HG03066 (cell line): ENCODE results near the gene PHOSPHO2.
A peak's percentile ranks its signal among the peaks of the same experiment; 100 is the strongest.

Experiments used
- ATAC-seq: cut with Tn5 transposase; IDR thresholded peaks from one replicate; pipeline ENCODE4 v1.9.1; 2021; ENCODE audit warnings: low read depth; ENCODE audit not compliant: unreplicated experiment

PHOSPHO2 gene

DNA sequence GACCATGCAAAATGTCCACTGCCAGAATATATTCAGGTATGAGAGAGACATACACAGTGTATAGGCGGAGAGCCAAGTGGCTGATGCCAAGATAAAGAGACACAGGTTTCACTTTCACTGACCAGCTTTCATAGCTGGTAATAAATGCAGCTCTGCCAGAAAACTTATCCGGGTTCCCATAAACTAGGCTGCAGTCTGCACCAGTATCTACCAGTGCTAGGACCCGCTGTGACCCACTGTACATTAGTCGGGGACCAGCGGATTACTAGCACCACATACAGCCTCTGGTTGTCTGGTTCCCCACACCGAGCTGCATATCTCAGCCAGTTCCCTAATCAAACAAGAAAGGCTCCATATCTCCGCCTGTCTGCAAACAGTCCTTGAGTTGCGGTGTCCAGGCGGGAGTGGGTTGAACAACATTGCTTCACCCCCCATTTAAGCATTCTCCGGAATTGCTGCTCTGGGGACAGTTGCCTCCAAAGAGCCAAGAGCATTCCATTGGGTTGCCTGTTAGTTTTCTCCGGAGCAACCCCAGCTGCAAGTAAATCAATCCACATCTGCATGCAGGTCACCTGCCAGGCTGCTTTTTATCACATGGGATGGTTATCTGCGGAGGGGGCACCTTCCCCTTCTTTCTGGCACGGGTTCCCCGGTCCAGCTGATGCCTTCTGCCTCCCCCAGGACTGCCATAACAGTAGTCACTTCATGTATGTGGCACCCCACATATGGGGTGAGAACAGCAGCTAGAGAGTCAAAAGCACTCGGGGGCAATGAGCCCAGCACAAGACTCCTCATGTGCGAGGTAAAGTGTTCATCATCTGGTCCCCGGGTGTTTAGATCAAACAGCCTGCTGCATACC is 21.3 kb downstream of the PHOSPHO2 start:
- ATAC-seq, result no peak

DNA sequence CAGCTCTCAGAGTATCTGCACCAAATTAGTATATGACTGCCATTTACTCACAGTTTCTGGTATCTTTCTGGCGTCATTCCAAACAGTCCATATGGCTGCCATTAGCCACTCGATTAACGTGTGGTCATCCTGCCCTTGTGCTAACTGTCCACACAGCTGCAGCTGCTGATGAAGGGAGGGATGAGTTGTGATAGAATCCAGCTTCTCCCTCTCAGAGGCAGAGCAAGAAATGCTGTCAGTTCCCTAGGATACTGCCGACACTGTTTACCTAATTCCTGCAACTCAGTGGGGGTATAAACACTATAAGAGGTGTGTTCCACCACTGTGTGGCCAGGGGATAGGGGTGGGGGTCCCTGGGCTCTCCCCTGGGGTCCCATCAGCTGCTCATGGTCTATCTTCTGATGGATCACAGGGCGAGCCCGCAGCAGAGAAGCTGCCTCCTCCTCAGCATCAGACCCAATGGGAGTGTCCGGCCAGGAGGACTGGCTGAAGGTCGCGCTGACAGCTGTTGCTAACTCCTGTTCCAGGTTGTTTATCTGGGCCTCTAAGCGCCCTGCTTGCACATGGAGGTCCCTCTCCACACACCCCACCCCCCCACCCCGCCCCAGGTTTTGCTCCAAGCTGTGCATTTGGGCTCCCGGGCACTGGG is 22.1 kb downstream of the PHOSPHO2 start:
- no peak for ATAC-seq

DNA sequence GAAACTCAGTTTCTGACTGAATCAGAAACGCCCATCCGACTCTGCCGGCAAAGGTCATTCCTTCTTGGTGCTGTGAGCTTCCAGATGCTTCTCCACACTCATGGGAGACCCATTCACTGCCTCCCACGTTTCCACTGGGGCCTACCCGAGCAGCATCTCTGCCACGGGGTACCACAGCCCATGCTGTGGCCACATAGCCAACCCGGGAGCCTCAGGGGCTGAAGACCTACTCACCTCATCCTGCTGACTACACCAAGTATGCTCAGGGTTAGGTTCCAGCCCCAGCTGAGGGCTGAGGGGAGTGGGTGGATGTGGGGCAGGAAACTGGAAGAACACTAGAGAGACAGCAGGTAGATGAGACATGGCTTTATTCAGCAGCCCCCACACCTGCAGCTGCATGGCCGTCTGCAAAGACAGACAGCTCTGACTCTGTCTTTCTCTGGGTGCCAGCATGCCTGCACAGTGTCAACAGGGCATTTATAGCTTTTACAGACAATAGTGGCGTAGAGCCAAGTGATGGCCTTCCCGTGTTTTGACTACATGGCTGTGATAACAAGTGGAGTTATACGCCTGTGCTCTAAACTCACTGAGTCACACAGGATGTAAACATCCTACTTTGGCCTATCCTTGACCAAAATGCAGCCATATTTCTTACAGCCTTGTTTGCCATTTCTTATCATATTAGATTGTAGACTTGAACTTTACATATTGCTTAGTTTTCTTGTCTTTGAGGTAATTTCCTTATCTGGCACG is 22.8 kb downstream of the PHOSPHO2 start:
- ATAC-seq, result no peak

DNA sequence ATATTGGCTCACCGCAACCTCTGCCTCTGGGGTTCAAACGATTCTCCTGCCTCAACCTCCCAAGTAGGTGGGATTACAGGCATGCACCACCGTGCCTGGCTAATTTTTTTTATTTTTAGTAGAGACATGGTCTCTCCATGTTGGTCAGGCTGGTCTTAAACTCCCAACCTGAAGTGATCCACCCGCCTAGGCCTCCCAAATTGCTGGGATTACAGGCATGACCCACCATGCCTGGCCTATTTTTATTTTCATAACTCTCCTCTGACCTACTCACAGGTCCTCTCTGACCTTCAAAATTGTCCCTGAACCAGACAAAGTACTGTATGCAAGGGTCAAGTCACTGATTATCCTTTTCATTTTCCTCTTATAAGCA is 23.4 kb downstream of the PHOSPHO2 start:
- no peak for ATAC-seq

DNA sequence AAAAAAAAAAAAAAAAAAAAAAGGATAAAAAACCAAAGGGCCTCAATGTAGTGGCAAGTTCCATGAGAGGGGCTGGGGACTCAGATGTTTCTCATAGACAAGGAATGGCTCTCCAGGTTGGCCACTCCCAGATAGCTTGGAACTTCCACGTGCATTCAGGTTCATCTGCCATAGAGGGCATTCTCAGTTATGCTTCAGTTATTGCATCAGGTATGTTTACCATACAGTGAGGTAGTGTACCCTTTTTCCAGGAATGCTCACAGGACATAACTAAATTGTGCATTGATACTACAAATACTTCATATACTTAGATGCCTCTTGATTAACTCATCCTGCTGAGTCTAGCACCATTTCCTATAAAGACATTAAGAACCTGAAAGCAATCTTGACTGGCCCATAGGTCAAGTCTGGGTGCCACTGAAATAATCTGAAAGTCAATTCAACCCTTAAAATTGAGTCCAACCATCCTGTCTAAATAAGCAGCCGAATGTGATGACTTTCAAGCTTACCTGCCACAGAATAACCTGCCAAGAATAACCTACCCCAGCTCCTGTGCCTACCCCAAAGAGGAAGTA is 24.7 kb downstream of the PHOSPHO2 start:
- no peak for ATAC-seq

DNA sequence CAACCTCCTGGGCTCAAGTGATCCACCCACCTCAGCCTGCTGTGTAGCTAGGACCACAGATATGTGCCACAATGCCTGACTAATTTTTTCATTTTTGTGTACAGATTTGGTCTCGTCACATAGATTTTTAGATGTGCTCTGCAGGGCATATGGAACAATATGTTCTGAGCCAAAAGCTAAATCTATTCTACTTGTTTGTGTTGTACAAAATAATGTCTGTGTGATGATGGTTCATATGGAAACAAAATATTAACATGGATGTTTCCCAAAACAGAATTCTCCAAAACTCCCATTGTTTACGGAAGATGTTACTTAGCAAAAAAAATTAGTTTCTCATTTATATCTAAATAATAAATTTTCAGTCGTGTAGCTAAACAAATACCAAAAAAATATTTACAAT is 26.7 kb downstream of the PHOSPHO2 start:
- ATAC-seq, result no peak

DNA sequence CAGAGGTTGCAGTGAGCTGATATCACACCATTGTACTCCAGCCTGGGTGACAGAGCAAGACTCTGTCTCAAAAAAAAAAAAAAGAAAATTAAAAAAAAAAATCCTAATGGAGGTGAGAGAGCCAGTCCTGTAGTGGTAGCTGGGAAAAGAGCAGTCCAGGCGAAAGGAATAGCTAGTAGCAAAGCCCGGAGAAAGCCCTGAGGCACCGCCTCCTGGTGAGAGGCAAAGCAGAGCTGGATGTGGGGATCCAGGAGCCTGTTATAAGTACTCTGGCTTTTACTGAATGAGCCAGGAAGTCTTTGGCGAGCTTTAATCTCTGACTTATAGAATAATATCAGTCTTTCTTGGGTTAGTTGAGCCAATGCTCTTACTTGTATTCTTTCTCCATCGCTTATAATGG is 32.8 kb downstream of the PHOSPHO2 start:
- ATAC-seq, result no peak

DNA sequence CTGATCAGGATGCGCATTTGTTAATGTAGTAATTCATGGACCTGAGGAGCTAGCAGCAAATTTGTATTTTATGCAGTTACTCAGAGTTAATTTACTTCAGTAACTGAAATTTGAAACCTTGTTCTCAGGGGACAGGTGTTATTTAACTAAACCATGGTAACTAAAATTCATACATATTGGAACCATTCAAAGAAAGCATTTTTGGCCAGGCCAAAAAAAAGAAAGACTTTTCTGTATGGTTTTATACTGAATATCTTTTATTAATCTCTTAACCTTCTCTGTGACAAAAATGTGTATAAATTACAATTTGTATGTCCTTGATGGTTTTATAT is 35.0 kb downstream of the PHOSPHO2 start:
- no peak for ATAC-seq

DNA sequence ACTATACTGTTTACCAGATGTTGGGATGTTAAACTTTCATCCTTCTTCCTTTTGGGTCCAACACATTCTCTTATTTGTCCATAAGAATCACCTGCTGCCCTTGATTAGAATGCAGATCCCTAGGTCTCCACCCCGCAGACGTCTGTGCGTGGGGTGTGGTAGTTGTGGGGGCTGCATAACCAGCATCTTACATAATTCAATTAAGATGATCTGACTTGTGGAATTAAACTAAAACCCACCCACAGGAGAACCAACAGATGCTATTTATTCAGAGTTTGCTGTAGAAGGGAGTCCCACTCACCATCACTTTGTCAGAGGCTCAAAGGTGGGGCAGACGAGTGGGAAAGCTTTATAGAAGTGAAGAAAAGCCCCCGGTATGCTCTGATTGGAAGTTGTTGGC is 37.8 kb downstream of the PHOSPHO2 start:
- ATAC-seq, result no peak

DNA sequence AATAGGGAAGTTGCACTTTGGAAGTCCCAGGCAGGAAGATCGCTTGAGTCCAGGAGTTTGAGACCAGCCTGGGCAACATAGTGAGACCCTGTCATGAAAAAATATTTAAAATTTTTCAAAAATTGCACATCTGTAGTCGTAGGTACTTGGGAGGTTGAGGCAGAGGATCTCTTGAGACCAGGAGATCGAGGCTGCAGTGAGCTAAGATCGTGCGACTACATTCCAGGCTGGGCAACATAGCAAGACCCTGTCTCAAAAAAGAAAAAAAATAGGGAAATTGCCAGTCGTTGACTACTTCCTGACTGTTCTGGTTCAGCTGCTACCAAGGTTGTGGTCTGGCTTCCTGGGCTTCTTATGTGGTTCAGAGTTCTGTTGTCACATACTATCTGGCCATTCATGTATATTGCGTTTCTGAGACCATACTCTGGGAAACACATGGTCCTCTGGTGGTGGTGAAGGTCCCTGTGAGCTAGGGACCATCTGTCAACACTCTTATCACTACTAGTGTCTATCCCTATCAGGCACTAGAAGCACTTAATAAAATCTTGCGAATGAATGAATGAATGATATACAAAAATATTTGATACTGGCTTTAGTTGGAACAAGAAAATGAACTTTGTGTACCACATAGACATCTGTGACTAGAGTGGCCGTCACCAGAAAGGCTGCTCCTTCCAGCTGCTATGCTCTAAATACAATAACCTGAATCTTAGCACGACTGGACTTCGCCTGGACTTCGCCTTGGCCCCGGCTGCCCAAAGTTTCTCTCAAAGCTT is 38.5 kb downstream of the PHOSPHO2 start:
- peak; percentile 4 for ATAC-seq

DNA sequence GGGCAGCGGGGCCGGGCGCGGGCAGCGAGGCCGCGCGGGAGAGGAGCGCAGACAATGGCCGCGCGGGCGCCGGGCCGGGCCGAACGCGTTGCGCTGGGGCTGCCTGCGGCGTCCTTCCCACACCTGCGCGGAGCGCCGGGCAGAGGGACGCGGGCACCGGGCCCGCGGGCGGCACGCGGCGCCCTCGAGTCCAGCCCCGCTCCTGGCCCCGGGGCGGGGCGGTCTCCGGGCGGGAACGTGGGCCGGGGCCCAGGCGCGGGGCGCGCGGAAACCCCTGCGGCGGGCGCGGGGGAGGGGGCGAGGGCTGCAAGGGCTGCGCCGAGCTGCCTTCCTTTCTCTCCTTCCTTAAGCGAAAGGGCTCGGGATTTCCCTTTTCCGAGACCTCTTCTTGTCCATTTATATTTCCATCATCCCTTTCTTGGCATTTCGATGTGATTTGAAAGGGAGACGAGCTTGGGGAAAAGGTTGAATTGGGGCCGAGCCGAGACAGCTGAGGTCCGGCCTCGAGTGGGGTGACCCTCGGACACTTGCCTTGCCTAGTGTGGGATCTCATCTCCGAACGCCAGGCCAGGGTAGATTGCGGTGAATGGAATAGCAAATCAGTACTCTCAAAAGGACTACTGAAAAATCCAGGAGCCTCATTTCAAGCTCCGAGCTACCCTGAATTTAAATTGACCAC is 40.0 kb downstream of the PHOSPHO2 start:
- peak; percentile 31 for ATAC-seq

DNA sequence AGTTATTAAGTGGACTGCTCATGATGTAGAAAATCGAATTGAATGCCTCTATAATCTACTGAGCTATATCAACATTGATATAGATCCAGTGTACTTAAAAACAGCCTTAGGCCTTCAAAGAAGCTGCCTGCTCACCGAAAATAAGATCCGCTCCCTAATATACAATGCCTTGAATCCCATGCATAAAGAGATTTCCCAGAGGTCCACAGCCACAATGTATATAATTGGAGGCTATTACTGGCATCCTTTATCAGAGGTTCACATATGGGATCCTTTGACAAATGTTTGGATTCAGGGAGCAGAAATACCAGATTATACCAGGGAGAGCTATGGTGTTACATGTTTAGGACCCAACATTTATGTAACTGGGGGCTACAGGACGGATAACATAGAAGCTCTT is 41.4 kb downstream of the PHOSPHO2 start:
- ATAC-seq, result no peak

DNA sequence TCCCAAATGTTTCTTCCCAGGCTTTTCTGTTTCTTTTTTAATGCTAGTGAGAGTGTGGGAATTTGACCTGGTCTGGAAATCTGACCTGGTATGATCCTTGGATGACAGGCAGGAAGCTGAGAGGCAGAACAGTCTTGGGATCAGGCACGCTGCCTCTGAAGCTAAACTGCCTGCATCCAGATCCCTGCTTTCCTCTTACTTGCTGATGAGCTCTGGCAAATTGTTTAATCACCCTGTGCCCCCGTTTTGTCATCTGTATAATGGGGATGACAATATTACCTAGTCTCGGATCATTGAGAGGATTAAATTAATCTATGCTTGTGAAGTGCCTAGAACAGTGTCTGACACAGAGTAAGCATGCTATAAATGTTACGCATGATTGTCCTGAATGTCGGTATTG is 42.6 kb downstream of the PHOSPHO2 start:
- no peak for ATAC-seq

DNA sequence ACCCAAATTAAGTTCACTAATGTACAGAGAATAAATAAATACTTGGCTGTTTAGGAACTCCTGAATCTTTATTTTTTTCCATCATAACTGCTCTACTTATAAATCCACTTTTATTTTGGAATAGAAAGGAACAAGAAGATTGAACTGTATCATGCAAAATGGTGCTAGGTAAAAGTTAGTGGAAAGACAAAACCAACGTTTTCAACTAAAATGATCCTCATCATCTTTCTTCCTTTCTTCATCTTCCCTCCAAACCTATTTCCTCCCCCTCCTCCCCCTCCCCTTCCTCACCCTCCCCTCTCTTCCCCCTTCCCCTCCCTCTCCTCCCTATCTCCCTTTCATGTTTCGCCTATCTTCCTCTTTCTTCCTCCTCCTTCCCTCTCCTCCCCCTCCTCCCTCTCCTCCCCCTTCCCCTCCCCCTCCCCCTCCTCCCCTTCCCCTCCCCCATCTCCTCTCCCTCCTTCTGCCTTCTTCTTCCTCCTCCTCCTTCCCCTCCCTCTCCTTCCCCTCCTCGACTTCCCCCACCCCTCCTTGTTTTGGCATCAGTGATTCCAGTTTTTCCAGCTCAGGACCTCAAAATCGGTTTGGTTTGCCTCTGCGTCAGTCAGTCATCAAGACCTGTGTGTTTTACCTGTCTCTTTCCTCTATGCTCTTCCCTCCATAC is 44.4 kb downstream of the PHOSPHO2 start:
- ATAC-seq, result no peak

DNA sequence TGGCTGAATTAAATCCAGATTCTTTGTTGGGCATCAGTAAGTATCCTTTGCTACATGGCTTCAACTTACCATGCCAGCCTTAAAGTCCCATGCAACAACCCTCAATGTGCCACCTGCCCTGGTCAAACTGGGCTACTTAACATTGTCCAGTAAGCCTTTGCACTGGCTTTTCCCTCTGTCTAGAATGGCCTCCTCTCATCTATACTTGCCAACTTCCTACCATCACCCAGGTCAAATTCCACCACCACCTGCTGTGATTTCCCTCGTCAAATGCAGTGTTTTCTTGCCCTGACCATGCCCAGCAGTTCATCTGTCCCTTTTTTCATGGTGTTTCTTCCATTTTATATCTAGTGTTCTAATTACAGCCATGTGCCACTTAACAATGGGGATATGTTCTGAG is 45.1 kb downstream of the PHOSPHO2 start:
- ATAC-seq, result no peak

DNA sequence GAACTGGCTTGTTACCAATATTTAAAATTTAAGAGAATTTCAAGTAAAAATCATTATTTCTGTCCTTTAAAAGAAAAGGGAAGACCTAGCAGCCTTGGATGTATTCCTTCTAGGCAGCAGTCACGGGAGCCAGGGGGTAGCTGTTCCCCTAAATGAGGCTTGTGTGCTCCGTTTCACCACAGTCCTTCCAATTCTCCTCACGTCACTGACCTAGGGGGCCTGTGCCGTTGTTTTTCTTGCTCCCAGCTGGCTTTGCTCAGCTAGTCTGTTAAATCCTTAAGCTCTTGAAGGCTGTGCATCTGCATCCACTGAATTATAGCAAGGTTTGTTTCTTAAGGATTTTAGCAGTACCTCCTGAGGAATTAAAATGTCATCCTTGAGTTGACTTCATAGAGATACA is 49.3 kb downstream of the PHOSPHO2 start:
- ATAC-seq, result no peak

DNA sequence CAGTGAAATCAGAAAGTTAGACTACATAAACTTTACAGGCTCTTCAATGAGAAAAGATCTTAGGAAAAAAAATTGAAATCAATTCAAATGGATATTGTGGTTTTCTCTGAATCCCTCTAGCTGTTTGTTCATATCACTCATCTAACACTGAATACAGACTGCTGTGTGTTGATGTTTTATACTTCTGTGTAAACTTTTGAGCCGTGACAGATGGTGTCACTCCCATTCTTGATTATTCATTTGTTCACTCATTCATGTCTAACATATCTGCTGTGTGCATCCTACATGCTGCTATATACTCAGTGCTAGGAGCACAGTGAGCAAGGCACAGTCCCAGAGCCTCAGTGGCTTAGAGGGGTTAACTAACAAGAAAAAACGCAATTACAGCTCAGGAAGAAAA is 52.0 kb downstream of the PHOSPHO2 start:
- ATAC-seq, result no peak

DNA sequence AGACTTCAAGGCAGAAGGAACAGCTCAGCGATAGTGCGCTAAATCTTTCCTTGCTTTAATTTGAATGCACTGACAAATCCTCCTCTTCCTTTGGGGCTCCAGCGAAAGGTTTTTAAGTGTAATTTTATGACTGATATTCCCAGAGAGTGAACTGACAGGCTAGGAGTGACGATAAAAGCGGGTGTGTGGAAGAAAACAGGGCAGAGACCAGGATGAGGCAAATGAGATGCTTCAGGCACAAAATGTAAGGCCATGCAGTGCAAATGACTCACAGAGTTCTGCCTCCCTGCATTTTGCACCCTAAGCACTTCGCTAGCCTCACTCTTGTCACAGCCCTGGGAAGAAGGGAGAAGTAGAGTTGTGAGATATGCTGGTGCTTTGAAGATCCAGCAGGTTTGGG is 54.0 kb downstream of the PHOSPHO2 start:
- no peak for ATAC-seq
